Keratinocyte (primary cell): ENCODE data around the gene ARMC9. TPM values are rescaled to one million over a fixed set of nuclear protein-coding genes. Genes with fewer than 3 reads are reported as not detected.

Source experiments
- DNase-seq: peaks from one replicate; pipeline ENCODE4 v3.0.0-alpha.2; 2011; ENCODE audit warnings: low read depth, missing footprints, low spot score
- FAIRE-seq: peaks from 2 replicates; lab custom pipeline; 2011; peaks lifted over from hg19 to GRCh38; lab: Jason Lieb, UNC
- H2AFZ ChIP-seq: 2 replicates; pipeline ENCODE4 v1.6.0; 2012; ENCODE audit warnings: low read length, control low read depth, inconsistent platforms; ENCODE audit not compliant: control insufficient read depth
- H3K27ac ChIP-seq: 2 replicates; pipeline ENCODE4 v1.5.1; 2011; ENCODE audit warnings: low read length; ENCODE audit not compliant: control insufficient read depth, insufficient read depth
- H3K27me3 ChIP-seq: 3 replicates; pipeline ENCODE4 v1.6.0; 2011; ENCODE audit warnings: low read length; ENCODE audit not compliant: control insufficient read depth, insufficient read depth; ENCODE audit errors: extremely low read depth
- H3K36me3 ChIP-seq, 2 experiments: 2 replicates in 1 of 2; 3 replicates in 1 of 2; pipeline ENCODE4 v1.5.1; 2011; ENCODE audit warnings: low read length in 2 of 2, mild to moderate bottlenecking in 1 of 2; ENCODE audit not compliant: control insufficient read depth in 2 of 2, insufficient read depth in 2 of 2; ENCODE audit errors: extremely low read depth in 1 of 2
- H3K4me1 ChIP-seq: 3 replicates; pipeline ENCODE4 v1.5.1; 2011; ENCODE audit warnings: low read length; ENCODE audit not compliant: control insufficient read depth, insufficient read depth; ENCODE audit errors: extremely low read depth
- H3K4me2 ChIP-seq: 3 replicates; pipeline ENCODE4 v1.6.0; 2011; ENCODE audit warnings: low read depth, low read length; ENCODE audit not compliant: control insufficient read depth, insufficient read depth; ENCODE audit errors: extremely low read depth
- H3K4me3 ChIP-seq, 3 experiments: fragments of 200-600 bp in 1 of 3; sonication (generic) in 1 of 3; 2 replicates in 2 of 3; 3 replicates in 1 of 3; pipeline ENCODE4 v1.5.1; 2011 to 2016; ENCODE audit warnings: low read length in 3 of 3, mild to moderate bottlenecking in 3 of 3, control low read depth in 2 of 3, inconsistent platforms in 1 of 3, low read depth in 1 of 3, mixed read lengths in 1 of 3, mixed run types in 1 of 3, moderate library complexity in 1 of 3; ENCODE audit not compliant: control insufficient read depth in 2 of 3, insufficient read depth in 2 of 3; ENCODE audit errors: extremely low read depth in 1 of 3
- H3K79me2 ChIP-seq: 2 replicates; pipeline ENCODE4 v1.6.0; 2012; ENCODE audit warnings: low read length; ENCODE audit not compliant: control insufficient read depth, insufficient read depth
- H3K9ac ChIP-seq: 3 replicates; pipeline ENCODE4 v1.6.0; 2011; ENCODE audit warnings: low read length; ENCODE audit not compliant: control insufficient read depth, insufficient read depth; ENCODE audit errors: extremely low read depth
- H3K9me1 ChIP-seq: 3 replicates; pipeline ENCODE4 v1.6.0; 2011; ENCODE audit warnings: low read length; ENCODE audit not compliant: control insufficient read depth, insufficient read depth; ENCODE audit errors: extremely low read depth
- H3K9me3 ChIP-seq: 2 replicates; pipeline ENCODE4 v1.5.1; 2012; ENCODE audit warnings: low read depth, low read length; ENCODE audit not compliant: control insufficient read depth
- H4K20me1 ChIP-seq: 3 replicates; pipeline ENCODE4 v1.6.0; 2011; ENCODE audit warnings: low read length; ENCODE audit not compliant: control insufficient read depth, insufficient read depth; ENCODE audit errors: extremely low read depth
- EZH2 ChIP-seq: IDR thresholded peaks from one replicate; pipeline ENCODE4 v1.6.1; 2012; ENCODE audit warnings: inconsistent platforms, mild to moderate bottlenecking, low read length, moderate library complexity
- dilution Hi-C: fragments of 300-500 bp; cut with MboI; formaldehyde crosslinking; loops from one replicate; pipeline ENCODE4 v1.7.0; 2020; ENCODE audit warnings: low sequenced_read_pairs; ENCODE audit not compliant: extremely low pct_ligation_motif_present
- polyA plus RNA-seq, 5 experiments: library from polyadenylated mRNA; depleted of rRNA in 3 of 5; stranded (reverse) in 3 of 5; stranded (forward) in 1 of 5; unstranded in 1 of 5; fragments of >200 nt; gene quantifications; 1 replicate in 1 of 5; 2 replicates in 3 of 5; 3 replicates in 1 of 5; pipeline versions ENCODE4 v1.2.1 to v1.2.3, GENCODE V29; 2011 to 2012; ENCODE audit warnings: missing spikeins in 2 of 5, low read depth in 1 of 5, low replicate concordance in 1 of 5
- TF ChIP-seq, protein P1 (sequence below), 3 experiments: IDR thresholded peaks in 1 of 3; conservative IDR thresholded peaks in 1 of 3; optimal IDR thresholded peaks in 1 of 3; 2 replicates in 2 of 3; 3 replicates in 1 of 3; pipeline versions ENCODE3 to v1.5.1; 2011; ENCODE audit warnings: low read length in 3 of 3, mild to moderate bottlenecking in 3 of 3, moderate library complexity in 2 of 3, control low read depth in 1 of 3, inconsistent platforms in 1 of 3; ENCODE audit not compliant: insufficient read depth in 2 of 3; ENCODE audit errors: extremely low read depth in 1 of 3

The ARMC9 gene
- polyA plus RNA-seq, 1 donor (not counting 4 experiments of a cell fraction or from before 2014, with no cell fraction given): 16.2 TPM

GRCh38 chr2:231199219-231199618 lies 788 bp downstream of the ARMC9 start:
- dilution Hi-C loops: no loop called here
- H3K79me2 ChIP-seq: no peaks in the 10 kb centered on the region
- TF ChIP-seq, protein P1, sequence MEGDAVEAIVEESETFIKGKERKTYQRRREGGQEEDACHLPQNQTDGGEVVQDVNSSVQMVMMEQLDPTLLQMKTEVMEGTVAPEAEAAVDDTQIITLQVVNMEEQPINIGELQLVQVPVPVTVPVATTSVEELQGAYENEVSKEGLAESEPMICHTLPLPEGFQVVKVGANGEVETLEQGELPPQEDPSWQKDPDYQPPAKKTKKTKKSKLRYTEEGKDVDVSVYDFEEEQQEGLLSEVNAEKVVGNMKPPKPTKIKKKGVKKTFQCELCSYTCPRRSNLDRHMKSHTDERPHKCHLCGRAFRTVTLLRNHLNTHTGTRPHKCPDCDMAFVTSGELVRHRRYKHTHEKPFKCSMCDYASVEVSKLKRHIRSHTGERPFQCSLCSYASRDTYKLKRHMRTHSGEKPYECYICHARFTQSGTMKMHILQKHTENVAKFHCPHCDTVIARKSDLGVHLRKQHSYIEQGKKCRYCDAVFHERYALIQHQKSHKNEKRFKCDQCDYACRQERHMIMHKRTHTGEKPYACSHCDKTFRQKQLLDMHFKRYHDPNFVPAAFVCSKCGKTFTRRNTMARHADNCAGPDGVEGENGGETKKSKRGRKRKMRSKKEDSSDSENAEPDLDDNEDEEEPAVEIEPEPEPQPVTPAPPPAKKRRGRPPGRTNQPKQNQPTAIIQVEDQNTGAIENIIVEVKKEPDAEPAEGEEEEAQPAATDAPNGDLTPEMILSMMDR (optimal IDR thresholded peaks at IDR 0.05 in 1 of 3, IDR thresholded peaks at IDR 0.05 in 1 of 3, conservative IDR thresholded peaks at IDR 0.05 in 1 of 3; ENCODE audit: extremely low read depth in 1 of 3, insufficient read depth in 2 of 3, low read length in 3 of 3): no peak
- no peak for TF ChIP-seq EZH2
- H3K27me3 ChIP-seq: no peaks in the 10 kb centered on the region
- DNase-seq (no peak), FAIRE-seq (peak; percentile 64)
- peak overlapping the region; percentile 100 for H2AFZ ChIP-seq
- peaks cover 22% of the 10 kb centered on the region for H3K4me1 ChIP-seq
- H3K9me3 ChIP-seq: no peaks in the 10 kb centered on the region
- H3K9ac ChIP-seq: peak overlapping the region; percentile 68
- peak overlapping the region; percentile 0 for H3K27ac ChIP-seq
- H3K36me3 ChIP-seq: no peaks in the 10 kb centered on the region
- peak overlapping the region; percentile 95 for H3K4me2 ChIP-seq
- no peaks in the 10 kb centered on the region for H4K20me1 ChIP-seq
- peak overlapping the region; percentile 76 to 95 (median 83) for H3K4me3 ChIP-seq
- H3K9me1 ChIP-seq: no peaks in the 10 kb centered on the region

DNA sequence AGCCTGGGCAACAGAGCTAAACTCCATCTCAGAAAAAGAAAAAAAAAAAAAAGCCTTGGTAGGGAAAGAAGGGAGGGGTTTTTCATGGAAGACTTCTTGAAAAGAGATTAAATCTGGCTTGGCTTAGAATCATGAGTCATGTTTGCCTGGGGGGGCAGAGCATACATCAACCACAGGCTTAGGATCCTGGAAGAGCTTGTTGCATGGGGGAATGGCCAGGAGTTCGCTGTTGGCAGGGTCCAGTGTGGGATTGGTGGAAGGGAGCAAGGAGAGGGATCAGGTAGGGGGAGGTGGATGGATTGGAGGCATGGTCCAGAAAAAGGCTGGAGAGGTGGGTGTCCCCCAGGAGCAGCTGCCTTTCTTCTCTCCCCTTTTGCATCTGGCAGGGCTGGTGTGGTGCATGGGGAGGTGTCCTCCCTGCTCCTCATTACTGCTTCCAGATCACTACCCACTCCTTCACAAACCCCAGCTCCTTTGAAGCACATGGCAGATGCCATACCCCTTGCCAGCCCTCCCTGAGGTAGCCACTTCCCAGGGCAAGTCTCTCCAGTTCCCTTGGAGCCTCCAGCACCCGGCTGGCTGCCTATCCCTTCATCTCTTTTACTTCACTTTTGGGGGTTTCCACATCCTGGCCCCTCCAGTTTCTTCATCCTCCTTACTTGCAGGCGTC lies 2.5 kb downstream of the ARMC9 start:
- peak overlapping the region; percentile 46 for H3K4me2 ChIP-seq

More for the DNA sequence above, 2.5 kb downstream of the ARMC9 start:
- DNase-seq (peak; percentile 53), FAIRE-seq (no peak)
- no peaks in the 10 kb centered on the region for H3K9me3 ChIP-seq
- dilution Hi-C loops: no loop called here
- H3K9me1 ChIP-seq: no peaks in the 10 kb centered on the region
- H4K20me1 ChIP-seq: no peaks in the 10 kb centered on the region
- no peak overlapping the region for H3K9ac ChIP-seq
- no peaks in the 10 kb centered on the region for H3K36me3 ChIP-seq
- peaks cover 22% of the 10 kb centered on the region for H3K4me1 ChIP-seq
- H3K27me3 ChIP-seq: no peaks in the 10 kb centered on the region
- no peak overlapping the region for H2AFZ ChIP-seq
- no peak overlapping the region for H3K4me3 ChIP-seq
- no peak overlapping the region for H3K27ac ChIP-seq
- no peaks in the 10 kb centered on the region for H3K79me2 ChIP-seq
- TF ChIP-seq, protein P1 (optimal IDR thresholded peaks at IDR 0.05 in 1 of 3, IDR thresholded peaks at IDR 0.05 in 1 of 3, conservative IDR thresholded peaks at IDR 0.05 in 1 of 3; ENCODE audit: extremely low read depth in 1 of 3, insufficient read depth in 2 of 3, low read length in 3 of 3): no peak
- no peak for TF ChIP-seq EZH2
